SH-SY5Y (cell line): ENCODE results near the gene TMEM229B.

ENCODE experiments used
- GATA2 ChIP-seq: IDR thresholded peaks from 2 replicates; pipeline ENCODE4 v1.6.1; 2011; ENCODE audit warnings: mild to moderate bottlenecking, low read depth, low read length
- GATA3 ChIP-seq: IDR thresholded peaks from 2 replicates; pipeline ENCODE4 v1.6.1; 2011; ENCODE audit warnings: low read depth, mild to moderate bottlenecking, low read length, moderate library complexity

GRCh38 chr14:67502867-67503266 lies 14.3 kb upstream of the TMEM229B start:
- TF ChIP-seq GATA2 (no peak), GATA3 (no peak)
